ENCODE results near the gene ZNF655.

ZNF655 gene, protein sequence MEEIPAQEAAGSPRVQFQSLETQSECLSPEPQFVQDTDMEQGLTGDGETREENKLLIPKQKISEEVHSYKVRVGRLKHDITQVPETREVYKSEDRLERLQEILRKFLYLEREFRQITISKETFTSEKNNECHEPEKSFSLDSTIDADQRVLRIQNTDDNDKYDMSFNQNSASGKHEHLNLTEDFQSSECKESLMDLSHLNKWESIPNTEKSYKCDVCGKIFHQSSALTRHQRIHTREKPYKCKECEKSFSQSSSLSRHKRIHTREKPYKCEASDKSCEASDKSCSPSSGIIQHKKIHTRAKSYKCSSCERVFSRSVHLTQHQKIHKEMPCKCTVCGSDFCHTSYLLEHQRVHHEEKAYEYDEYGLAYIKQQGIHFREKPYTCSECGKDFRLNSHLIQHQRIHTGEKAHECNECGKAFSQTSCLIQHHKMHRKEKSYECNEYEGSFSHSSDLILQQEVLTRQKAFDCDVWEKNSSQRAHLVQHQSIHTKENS

DNA sequence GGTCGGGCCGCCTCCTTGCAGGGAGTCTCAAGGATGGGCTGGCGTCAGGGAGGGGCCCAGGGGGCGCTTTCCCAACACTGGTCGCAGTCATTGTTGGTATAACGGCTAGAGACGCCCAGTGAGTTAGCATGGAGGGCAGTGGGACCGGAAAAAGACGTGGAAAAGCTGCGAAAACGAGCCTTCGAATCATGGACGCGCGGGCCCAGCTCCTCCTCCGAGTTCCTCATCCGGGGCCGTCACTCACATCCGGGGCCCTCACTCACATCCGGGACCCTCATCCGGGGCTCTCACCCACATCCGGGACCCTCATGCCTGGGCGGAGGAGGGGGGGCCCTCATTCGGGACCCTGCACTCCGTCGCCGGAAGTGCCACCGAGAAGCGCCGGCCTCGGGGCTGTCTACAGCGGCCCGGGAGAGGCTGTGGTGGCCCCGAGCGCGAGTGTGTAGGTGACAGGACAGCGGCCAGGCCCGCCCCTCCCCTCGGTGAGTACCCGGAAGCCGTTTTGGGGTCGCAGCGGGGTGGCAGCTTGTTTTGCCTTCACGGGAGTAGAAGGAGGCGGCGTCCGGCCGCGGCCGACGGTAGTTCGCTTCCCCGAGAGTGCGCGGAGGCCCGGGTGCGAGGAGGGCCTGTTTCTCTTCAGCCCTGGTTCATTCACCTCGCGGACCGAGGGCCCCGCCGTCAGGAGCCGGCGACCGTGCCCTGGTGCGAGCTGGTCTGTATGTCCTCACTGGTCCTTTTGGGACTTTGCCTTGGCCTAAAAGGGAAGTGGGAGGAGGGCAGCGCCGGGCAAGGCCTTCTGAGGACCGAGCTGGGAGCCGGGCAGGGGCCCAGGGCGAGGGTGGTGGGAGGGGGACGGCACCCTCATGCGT is at the start of gene ZNF655:
ZNF655 (plus strand) TSS at position 337 of the 869 bp plus-strand sequence. CDS start 1,918 bp downstream, outside the sequence.
- TF ChIP-seq, protein P1, sequence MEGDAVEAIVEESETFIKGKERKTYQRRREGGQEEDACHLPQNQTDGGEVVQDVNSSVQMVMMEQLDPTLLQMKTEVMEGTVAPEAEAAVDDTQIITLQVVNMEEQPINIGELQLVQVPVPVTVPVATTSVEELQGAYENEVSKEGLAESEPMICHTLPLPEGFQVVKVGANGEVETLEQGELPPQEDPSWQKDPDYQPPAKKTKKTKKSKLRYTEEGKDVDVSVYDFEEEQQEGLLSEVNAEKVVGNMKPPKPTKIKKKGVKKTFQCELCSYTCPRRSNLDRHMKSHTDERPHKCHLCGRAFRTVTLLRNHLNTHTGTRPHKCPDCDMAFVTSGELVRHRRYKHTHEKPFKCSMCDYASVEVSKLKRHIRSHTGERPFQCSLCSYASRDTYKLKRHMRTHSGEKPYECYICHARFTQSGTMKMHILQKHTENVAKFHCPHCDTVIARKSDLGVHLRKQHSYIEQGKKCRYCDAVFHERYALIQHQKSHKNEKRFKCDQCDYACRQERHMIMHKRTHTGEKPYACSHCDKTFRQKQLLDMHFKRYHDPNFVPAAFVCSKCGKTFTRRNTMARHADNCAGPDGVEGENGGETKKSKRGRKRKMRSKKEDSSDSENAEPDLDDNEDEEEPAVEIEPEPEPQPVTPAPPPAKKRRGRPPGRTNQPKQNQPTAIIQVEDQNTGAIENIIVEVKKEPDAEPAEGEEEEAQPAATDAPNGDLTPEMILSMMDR (IDR thresholded peaks at IDR 0.05) = no peak
- peak; percentile 97 for DNase-seq (ENCODE audit: low spot score)
- Histone ChIP-seq H3K27ac (peak within 1 kb of the TSS; percentile 97 to 100), H3K4me3 (peak within 1 kb of the TSS; percentile 100)

DNA sequence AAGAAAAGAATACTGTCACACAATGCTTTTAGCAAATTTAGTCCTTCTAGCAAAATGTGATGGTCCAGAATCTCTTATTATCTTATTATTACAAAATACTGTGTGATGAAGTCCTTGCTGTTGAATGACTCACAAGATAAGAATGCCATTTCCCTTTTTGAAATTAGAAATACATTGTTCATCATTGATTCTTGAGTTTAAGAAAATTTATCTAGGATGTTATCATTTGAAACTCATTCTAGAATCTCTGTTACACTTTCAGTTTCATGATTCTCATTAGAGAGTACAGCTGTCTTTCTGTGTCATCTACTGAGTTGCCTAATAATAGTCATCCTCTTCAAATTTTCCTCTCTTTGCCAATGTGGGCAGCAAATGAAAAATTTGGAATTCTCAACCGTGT is 44.4 kb upstream of the ZNF655 start:
- no peak for DNase-seq (ENCODE audit: low spot score)
- Histone ChIP-seq H3K4me3 (no peak overlapping the region), H3K27ac (no peak overlapping the region)
- TF ChIP-seq, protein P1 (IDR thresholded peaks at IDR 0.05) = no peak

DNA sequence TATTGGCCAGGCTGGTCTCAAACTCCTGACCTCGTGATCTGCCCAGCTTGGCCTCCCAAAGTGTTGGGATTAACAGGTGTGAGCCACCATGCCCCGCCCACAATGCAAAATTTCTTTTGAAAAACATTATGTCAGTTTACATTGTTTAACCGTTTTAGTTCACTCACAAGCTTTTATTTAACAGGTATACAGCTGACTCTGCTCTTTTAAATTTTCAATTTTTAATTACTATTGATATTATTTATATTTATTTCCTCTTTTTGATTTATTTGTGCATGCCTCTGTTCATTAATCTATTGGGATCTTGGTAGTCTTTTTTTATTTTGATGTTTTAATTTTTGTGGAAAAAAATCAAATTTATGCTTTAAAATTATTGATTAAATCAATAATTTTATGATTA is 37.0 kb upstream of the ZNF655 start:
- no peak for DNase-seq (ENCODE audit: low spot score)

DNA sequence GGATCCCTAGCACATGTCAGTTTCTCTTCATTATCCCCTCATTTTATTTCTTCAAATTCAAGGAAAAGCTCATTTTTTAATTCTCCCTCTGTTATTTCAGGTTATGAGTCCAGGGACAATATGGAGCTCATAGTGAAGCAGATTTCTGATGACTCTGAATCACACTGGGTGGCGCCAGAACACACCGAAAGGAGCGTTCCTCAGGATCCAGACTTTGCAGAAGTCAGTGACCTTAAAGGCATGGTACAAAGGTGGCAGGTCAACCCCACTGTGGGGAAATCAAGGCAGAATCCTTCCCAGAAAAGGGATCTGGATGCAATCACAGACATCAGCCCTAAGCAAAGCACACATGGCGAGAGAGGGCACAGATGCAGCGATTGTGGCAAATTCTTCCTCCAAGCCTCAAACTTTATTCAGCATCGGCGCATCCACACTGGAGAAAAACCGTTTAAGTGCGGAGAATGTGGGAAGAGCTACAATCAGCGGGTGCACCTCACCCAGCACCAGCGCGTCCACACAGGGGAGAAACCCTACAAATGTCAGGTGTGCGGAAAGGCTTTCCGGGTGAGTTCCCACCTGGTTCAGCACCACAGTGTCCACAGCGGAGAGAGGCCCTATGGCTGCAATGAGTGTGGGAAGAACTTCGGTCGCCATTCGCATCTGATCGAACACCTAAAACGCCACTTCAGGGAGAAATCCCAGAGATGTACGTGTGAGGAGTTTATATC is 32.6 kb upstream of the ZNF655 start:
- no peak overlapping the region for H3K27ac ChIP-seq
- no peak for DNase-seq (ENCODE audit: low spot score)
- TF ChIP-seq, protein P1 (IDR thresholded peaks at IDR 0.05) = no peak
- no peak overlapping the region for H3K4me3 ChIP-seq

More for the DNA sequence above, 37.0 kb upstream of the ZNF655 start:
- Histone ChIP-seq H3K4me3 (no peak overlapping the region), H3K27ac (no peak overlapping the region)
- TF ChIP-seq, protein P1 (IDR thresholded peaks at IDR 0.05) = no peak

DNA sequence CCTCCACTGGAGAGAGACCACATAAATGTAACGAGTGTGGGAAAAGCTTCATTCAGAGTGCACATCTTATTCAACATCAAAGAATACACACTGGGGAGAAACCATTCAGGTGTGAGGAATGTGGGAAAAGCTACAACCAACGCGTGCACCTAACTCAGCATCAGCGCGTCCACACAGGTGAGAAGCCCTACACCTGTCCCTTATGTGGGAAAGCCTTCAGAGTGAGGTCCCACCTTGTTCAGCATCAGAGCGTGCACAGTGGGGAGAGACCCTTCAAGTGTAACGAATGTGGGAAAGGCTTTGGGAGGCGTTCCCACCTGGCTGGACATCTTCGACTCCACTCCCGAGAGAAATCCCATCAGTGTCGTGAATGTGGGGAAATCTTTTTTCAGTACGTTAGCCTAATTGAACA is 27.1 kb upstream of the ZNF655 start:
- Histone ChIP-seq H3K27ac (no peak overlapping the region), H3K4me3 (no peak overlapping the region)
- TF ChIP-seq, protein P1 (IDR thresholded peaks at IDR 0.05) = no peak
- no peak for DNase-seq (ENCODE audit: low spot score)

DNA sequence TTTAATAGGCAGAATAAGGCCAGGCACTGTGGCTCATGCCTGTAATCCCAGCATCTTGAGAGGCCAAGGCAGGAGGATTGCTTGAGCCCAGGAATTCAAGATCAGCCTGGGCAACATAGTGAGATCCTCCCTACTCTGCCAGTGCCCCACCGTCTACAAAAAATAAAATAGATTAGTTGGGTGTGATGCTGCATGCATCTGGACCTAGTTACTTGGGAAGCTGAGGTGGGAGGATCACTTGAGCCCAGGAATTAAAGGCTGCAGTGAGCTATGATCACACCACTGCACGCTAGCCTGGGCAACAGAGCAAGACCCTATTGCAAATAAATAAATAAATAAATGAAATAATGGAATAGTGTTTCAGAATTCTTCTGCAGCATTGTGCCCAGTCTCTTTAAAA is 22.8 kb upstream of the ZNF655 start:
- no peak for DNase-seq (ENCODE audit: low spot score)
- H3K27ac ChIP-seq = no peak overlapping the region
- TF ChIP-seq, protein P1 (IDR thresholded peaks at IDR 0.05) = no peak
- H3K4me3 ChIP-seq = no peak overlapping the region

All from coronary artery (tissue), 2 donors.